HCEC 1CT (cell line): ENCODE measurements around the gene DRC7.
"Not testable (repeated sequence)": the region's sequence is repeated elsewhere in the genome, so short reads cannot be mapped to it uniquely, and the experiment has no call there.

Experiments used
- DNase-seq: peaks from one replicate; pipeline ENCODE4 v3.0.0-alpha.2; 2017

Gene DRC7

GRCh38 chr16:57738844-57739243 lies 44.2 kb downstream of the DRC7 start:
- no peak for DNase-seq

DNA sequence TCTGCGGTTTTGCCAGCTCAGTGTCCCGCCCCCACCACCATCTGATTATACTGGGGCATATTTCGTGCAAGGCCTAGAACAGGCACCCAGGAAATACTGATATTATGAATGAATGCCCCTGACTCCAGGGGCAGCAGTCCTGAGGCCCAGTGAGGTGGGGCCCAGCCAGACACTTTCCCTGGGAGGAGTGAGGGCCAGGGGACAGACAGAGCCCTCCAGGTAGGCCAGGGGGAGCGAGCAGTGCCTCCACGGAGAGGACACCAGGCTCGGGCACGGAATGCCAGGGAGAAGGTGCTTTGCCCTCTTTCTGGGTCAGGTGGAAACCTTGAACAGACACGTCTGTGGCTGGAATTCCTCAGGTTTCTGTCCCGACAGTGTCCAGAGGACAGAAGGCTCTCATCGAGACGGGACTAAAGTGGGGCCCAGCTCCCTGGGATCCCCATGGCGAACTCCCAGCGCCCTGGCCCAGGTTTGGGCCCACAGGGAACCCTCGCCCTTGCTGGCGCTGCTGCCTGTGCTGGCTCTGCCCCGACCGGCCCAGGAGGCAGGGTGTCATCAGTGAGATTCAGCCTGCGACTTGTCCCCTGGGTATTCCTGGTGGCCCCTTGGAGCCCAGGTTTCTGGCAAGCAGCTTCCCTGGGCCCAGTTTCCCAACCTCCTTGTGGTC lies 45.3 kb downstream of the DRC7 start:
- no peak for DNase-seq

- DNase-seq, result no peak
These were observed 45.9 kb downstream of the DRC7 start for GRCh38 chr16:57740423-57741071.

DNA sequence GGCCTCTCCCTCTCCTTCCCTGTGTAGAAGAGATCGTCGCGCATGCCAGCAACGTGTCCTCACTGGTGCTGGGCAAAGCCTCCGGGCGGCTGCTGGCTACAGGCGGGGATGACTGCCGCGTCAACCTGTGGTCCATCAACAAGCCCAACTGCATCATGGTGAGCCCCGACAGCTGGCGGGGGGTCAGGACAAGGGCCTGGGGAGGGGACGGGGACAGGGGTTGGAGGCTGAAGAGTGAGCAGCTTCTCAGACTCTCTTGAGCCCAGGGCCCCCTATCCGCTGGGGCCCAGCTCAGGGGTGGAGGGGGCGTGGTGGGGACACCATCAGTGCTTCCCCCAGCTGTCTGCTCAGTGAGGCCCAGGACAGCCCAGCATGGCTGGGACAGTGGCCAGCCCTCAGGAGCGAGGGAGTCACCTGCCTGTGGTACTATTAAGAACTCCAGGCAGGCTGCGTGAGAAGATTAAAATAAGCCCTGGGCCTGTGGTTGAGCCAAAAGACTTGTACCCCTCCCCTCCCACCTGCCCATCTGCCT lies 47.1 kb downstream of the DRC7 start:
- no peak for DNase-seq

GRCh38 chr16:57742543-57742942 lies 47.9 kb downstream of the DRC7 start:
- DNase-seq, result no peak

DNA sequence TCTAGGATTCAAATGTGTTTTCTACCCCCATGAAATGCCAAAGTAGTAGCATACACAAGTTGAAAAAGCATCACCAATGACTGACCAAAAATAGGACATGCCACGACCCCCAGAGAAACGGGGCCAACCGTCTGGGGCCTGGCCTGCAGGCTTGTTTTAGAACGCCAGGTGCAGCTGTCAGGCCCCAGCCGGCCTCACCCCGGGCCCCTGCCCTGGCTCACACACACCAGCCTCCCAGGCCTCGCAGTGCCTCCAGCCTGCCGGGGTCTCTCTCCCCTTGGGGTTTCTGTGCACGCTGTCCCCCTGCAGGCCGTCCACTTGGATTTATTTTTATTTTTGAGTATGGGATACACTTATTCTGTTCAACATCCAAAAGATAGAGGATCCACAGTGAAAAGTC lies 48.9 kb downstream of the DRC7 start:
- DNase-seq, result no peak

GRCh38 chr16:57743886-57744641 lies 49.5 kb downstream of the DRC7 start:
- no peak for DNase-seq

DNA sequence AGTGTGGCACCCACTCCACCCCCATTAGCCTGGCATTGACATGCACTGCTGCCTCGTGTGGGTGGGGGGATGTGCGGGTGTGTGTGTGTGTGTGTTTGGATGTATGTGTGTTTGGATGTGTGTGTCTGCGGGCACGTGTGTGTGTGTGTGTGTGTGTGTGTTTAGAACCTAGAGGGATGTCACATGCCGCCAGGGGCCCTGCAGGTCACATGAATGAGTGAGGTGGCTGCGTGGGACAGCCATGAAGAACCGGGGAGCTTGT lies 50.0 kb downstream of the DRC7 start:
- no peak for DNase-seq

DNA sequence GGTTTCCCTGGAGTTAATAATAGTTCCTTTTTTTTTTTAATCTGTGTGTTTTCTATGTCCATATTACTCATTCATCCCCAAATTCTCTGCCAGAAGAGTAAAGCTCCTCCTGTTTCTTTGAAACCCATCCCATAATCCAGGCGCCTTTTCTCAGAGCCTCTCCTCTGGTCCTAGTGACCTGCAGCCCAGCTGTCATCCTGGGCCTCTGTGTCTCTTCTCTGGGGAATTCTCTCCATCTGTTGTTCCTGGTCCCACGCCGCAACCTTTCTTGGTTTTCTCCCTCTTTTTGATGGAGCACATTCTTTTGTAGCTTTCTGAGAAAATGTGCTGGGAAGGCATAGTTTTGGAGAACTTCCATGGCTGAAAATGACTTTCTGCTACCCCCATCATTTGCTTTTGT lies 51.2 kb downstream of the DRC7 start:
- no peak for DNase-seq

GRCh38 chr16:57746316-57746715 lies 51.7 kb downstream of the DRC7 start:
- not testable (repeated sequence) for DNase-seq

- DNase-seq, result no peak
These were observed 52.5 kb downstream of the DRC7 start for GRCh38 chr16:57747091-57747490.

DNA sequence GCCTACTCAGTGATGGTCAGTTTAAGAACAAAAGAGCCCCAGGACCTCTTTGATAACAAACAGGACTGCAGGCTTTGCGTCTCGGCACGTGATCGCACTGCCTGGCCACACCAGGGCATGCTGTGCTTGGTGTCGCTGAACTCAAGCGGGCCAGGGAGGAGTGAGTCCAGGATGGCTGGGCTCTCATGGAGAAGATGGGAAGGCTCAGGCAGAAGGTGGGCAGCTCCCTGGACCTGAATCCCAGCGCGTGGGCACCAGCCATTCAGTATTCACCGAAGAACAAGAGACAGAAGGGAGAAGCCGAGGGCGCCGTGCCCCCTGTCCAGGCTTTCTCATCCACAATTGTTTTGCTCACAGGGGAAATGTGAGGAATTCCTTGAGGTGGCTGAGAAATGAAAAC lies 52.9 kb downstream of the DRC7 start:
- no peak for DNase-seq

GRCh38 chr16:57747996-57748395 lies 53.4 kb downstream of the DRC7 start:
- DNase-seq, result no peak

DNA sequence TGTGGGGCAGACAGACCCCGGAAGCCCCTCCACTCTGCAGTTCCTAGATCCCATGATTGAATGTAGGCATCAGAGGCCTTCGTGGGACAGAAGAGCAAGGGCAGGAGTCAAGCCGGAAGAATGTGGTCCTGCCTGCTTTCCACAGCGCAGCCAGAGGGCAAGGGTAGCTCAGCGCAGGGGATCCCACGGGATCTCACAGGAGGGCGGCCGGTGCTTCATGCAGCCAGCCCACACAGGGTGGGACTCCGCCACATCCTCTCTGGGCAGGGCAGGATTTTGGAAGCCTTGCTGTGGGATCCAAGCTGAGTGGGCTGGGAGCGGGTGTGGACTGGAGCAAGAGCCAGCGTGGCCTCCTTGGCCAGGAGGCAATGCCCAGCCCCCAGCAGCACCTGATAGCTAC lies 54.0 kb downstream of the DRC7 start:
- DNase-seq, result no peak

- DNase-seq, result no peak
These were observed 54.6 kb downstream of the DRC7 start for GRCh38 chr16:57749101-57749692.

- DNase-seq, result no peak
These were observed 55.3 kb downstream of the DRC7 start for GRCh38 chr16:57749856-57750452.

DNA sequence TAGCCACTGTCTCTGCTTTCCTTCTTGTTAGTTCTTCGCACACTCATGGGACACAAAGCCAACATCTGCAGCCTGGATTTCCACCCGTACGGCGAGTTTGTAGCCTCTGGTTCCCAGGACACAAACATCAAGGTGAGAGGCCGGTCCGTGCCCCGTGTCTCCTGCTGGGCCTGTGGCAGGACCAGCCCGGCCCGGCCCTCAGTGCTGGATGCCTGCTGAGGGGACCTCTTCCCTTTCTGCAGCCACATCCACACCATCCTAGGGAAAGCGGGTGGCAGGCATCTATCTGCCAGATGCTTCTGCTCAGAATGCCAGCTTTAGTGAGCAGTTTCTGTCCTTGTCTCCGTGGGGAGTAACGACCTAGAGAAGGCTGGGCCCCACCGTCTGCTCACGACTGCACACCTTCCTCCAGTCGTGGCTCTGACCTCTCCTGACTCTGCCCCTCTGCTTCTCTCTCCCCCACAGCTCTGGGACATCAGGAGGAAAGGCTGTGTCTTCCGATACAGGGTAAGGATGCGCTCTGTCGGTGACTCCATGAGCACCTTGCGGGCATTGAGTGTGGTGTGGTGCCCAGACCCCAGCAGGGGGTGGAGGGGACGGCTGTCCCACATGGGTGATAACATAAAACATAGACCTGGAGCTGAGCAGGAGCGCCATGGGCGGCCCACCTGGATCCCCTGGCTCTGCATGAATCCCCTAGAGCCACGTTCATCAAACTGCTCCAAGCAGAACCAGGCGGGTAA lies 56.4 kb downstream of the DRC7 start:
- no peak for DNase-seq

- no peak for DNase-seq
These were observed 57.1 kb downstream of the DRC7 start for GRCh38 chr16:57751539-57752202.

DNA sequence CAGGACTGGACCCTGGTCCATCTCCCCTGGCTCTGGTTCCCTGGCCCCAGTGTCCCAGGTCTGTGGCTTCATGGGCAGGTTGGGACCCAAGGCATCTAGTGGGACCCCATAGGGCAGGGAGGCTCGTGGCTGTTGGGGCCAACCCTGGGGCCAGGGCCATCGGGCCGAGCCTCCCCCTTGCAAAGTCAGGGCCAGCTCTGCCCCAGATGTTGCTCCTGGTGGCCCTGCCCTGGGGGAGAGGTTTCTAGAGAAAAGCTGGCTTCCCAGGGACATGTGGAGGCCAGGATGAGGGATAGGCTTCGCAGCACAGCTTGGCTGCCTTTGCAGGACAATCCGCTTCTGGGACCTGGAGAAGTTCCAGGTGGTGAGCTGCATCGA lies 57.6 kb downstream of the DRC7 start:
- no peak for DNase-seq

DNA sequence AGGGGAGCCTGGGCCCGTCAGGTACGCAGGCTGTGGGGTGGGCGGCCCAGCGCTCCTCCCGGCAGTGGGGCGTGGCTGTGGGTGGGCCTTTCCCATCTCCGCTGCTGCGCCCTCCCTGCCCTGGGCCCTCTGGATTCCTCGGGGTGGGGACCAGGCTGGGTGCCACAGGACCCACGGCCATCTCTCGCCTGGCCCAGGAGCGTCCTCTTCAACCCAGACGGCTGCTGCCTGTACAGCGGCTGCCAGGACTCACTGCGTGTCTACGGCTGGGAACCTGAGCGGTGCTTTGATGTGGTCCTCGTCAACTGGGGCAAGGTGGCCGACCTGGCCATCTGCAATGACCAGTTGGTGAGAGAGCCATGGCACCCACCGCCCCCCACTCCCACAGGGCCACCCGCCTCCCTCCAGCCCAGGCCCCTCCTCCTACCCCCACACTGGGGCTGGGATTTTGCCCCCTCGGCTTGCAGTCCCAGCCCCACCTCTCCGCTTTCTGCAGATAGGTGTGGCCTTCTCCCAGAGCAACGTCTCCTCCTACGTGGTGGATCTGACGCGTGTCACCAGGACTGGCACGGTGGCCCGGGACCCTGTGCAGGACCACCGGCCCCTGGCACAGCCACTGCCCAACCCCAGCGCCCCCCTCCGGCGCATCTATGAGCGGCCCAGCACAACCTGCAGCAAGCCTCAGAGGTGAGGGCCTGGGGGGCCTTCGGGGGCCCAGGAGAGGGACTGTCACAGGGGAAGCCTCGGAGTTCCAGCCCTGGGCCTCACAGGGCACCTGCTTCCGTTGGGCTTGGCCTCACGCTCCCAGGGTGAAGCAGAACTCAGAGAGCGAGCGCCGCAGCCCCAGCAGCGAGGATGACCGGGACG lies 58.2 kb downstream of the DRC7 start:
- DNase-seq, result no peak
